Measurements from ENCODE around the gene CEP41. TPM values are rescaled to one million over a fixed set of nuclear protein-coding genes. Genes with fewer than 3 reads are reported as not detected.

CEP41 gene
- total and polyA plus RNA-seq, 10 of the 15 experiments (the other 5 are each of a cell fraction or from before 2014, with no cell fraction given), result 11.4 to 43.0 (median 24.7) TPM

DNA sequence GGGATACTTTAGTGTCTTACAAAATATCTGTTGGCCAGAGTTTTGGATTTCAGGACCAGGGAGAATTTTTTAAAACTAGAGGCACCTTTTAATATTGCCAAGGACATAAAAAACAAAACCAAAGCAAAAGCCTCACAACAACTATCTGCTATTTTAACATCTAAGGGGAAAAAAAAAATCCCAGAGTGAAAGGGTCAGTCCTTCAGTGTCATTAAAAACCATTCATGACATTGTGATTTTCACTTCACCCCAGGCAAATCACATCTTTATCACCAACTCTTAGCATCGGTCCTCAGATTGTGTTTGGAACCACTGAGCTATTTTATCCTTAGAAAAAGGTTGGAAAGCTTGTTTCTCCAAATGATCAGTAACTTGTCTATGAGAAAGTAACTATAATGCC is 10.7 kb downstream of the CEP41 start:
- Histone ChIP-seq H3K79me2 (ENCODE audit: control insufficient read depth, insufficient read depth, low read length) (no peaks in the 10 kb centered on the region), H3K4me3 (no peak overlapping the region), H3K27me3 (replicated peaks in 1 of 2; ENCODE audit: control insufficient read depth in 2 of 2, insufficient read depth in 2 of 2, low read length in 1 of 2) (no peaks in the 10 kb centered on the region), H4K20me1 (ENCODE audit: control insufficient read depth, insufficient read depth) (no peaks in the 10 kb centered on the region), H3K36me3 (ENCODE audit: control insufficient read depth in 2 of 2, insufficient read depth in 2 of 2, low read length in 1 of 2) (peaks cover 0 to 3% of the 10 kb centered on the region in 2 experiments; a peak in 1 of 4 replicates), H2AFZ (ENCODE audit: control insufficient read depth, low read depth, low read length) (no peak overlapping the region), H3K27ac (ENCODE audit: control insufficient read depth, insufficient read depth) (no peak overlapping the region), H3K4me1 (ENCODE audit: control insufficient read depth, insufficient read depth, low read length) (no peaks in the 10 kb centered on the region), H3K4me2 (ENCODE audit: control insufficient read depth, insufficient read depth) (no peak overlapping the region), H3K9me3 (replicated peaks; ENCODE audit: control insufficient read depth, insufficient read depth, low read length) (no peaks in the 10 kb centered on the region), H3K9ac (ENCODE audit: control insufficient read depth, insufficient read depth, low read length) (no peak overlapping the region)
- ATAC-seq (no peak), DNase-seq (ENCODE audit: low read depth, low spot score) (no peak), FAIRE-seq (no peak)
- no TSS peak for BruUV-seq (replicated peaks)
- 48% methylated on average over 1 of the region's 1 CpG for WGBS (ENCODE audit: insufficient coverage, insufficient replicate concordance, low lambda C conversion rate, missing lambda C conversion rate)
- in situ Hi-C loops (cut with MboI), result no loop called here
- intact Hi-C loops (cut with micrococcal nuclease; ENCODE audit: unreplicated experiment), result no loop called here
- ChIA-PET CTCF (interaction anchor here (0.5 kb wide), 1 partner anchor 327 kb away, joined by 3 read pairs; no protein-coding TSS in a partner anchor), POLR2A (no interaction called here), RAD21 (ENCODE audit: unreplicated experiment) (interaction anchor here (1.2 kb wide), 1 partner anchor 188 kb away, joined by 3 read pairs; no protein-coding TSS in a partner anchor), SMC1A (ENCODE audit: uncharacterized antibody, unreplicated experiment) (interaction anchor here (0.7 kb wide), 1 partner anchor 102 kb away, joined by 3 read pairs; no protein-coding TSS in a partner anchor)
- TF ChIP-seq, protein P1, sequence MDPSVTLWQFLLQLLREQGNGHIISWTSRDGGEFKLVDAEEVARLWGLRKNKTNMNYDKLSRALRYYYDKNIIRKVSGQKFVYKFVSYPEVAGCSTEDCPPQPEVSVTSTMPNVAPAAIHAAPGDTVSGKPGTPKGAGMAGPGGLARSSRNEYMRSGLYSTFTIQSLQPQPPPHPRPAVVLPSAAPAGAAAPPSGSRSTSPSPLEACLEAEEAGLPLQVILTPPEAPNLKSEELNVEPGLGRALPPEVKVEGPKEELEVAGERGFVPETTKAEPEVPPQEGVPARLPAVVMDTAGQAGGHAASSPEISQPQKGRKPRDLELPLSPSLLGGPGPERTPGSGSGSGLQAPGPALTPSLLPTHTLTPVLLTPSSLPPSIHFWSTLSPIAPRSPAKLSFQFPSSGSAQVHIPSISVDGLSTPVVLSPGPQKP (IDR thresholded peaks at IDR 0.05; ENCODE audit: low read depth, low read length), result no peak
- no peak for TF ChIP-seq NBN (IDR thresholded peaks at IDR 0.05)
- no peak for TF ChIP-seq CEBPZ (IDR thresholded peaks at IDR 0.05; ENCODE audit: low read depth, low read length)
- TF ChIP-seq BACH1 (IDR thresholded peaks at IDR 0.05; ENCODE audit: borderline replicate concordance), result no peak
- no peak for TF ChIP-seq MTA2 (IDR thresholded peaks at IDR 0.05; ENCODE audit: low read depth)
- TF ChIP-seq, protein P2, sequence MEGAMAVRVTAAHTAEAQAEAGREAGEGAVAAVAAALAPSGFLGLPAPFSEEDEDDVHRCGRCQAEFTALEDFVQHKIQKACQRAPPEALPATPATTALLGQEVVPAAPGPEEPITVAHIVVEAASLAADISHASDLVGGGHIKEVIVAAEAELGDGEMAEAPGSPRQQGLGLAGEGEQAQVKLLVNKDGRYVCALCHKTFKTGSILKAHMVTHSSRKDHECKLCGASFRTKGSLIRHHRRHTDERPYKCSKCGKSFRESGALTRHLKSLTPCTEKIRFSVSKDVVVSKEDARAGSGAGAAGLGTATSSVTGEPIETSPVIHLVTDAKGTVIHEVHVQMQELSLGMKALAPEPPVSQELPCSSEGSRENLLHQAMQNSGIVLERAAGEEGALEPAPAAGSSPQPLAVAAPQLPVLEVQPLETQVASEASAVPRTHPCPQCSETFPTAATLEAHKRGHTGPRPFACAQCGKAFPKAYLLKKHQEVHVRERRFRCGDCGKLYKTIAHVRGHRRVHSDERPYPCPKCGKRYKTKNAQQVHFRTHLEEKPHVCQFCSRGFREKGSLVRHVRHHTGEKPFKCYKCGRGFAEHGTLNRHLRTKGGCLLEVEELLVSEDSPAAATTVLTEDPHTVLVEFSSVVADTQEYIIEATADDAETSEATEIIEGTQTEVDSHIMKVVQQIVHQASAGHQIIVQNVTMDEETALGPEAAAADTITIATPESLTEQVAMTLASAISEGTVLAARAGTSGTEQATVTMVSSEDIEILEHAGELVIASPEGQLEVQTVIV (IDR thresholded peaks at IDR 0.05; ENCODE audit: borderline replicate concordance, partially characterized antibody), result no peak
- no peak for TF ChIP-seq MEF2B (IDR thresholded peaks at IDR 0.05; ENCODE audit: partially characterized antibody, poor library complexity, severe bottlenecking)

All from GM12878 (cell line).